GM18873 (cell line): ENCODE data around the gene BRK1.
"Not testable (repeated sequence)": the region's sequence is repeated elsewhere in the genome, so short reads cannot be mapped to it uniquely, and the experiment has no call there.

Experiments used
- ATAC-seq: cut with Tn5 transposase; IDR thresholded peaks from one replicate; pipeline ENCODE4 v1.9.1; 2021; ENCODE audit warnings: mild to moderate bottlenecking, moderate library complexity, moderate number of reproducible peaks; ENCODE audit not compliant: unreplicated experiment, low FRiP score

Gene BRK1

DNA sequence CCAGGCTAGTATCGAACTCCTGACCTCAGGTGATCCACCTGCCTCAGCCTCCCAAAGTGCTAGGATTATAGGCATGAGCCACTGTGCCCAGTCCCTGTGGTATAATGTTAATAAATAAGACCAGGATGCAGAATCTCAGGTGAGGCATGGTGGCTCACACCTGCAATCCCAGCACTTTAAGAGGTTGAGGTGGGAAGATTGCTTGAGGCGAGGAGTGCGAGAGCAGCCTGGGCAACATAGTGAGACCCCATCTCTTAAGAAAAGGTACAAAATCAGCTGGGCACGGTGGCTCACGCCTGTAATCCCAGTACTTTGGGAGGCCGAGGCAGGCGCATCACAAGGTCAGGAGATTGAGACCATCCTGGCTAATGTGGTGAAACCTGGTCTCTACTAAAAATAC, 59.9 kb downstream of the BRK1 start:
- ATAC-seq, result not testable (repeated sequence)

- not testable (repeated sequence) for ATAC-seq
Observed at GRCh38 chr3:10176150-10176549, 60.7 kb downstream of the BRK1 start.
